Endothelial cell of umbilical vein (primary cell): Measurements from ENCODE around the gene NCMAP. TPM values are rescaled to one million over a fixed set of nuclear protein-coding genes. Genes with fewer than 3 reads are reported as not detected.

Source experiments
- BruUV-seq: library from RNA; stranded (reverse); fragments of 400-500 nt; replicated peaks from 2 replicates; lab custom pipeline; 2021; lab: Mats Ljungman, UMichigan
- CTCF ChIA-PET: fragments of 300-600, 350-600 bp; sonication (Branson Sonifier 250); formaldehyde crosslinking; loops from one replicate; lab custom pipeline; 2021; ENCODE audit warnings: antibody characterized with exemption, inconsistent platforms; lab: Charles Lee
- POLR2A ChIA-PET: fragments of 300-600, 350-600 bp; sonication (Branson Sonifier 250); formaldehyde crosslinking; loops from one replicate; lab custom pipeline; 2021; ENCODE audit warnings: antibody characterized with exemption, inconsistent platforms; lab: Charles Lee
- DNase-seq: peaks from one replicate; pipeline ENCODE4 v3.0.0-alpha.2; 2011; ENCODE audit warnings: low read depth, low spot score
- FAIRE-seq: peaks from 2 replicates; lab custom pipeline; 2011; peaks lifted over from hg19 to GRCh38; lab: Jason Lieb, UNC
- H2AFZ ChIP-seq: 2 replicates; pipeline ENCODE4 v1.6.0; 2012; ENCODE audit warnings: low read depth, low read length, control low read depth, inconsistent platforms
- H3K27ac ChIP-seq: 2 replicates; pipeline ENCODE4 v1.5.1; 2011; ENCODE audit warnings: low read depth, mild to moderate bottlenecking, control low read depth, low read length, moderate library complexity; ENCODE audit not compliant: insufficient read depth
- H3K27me3 ChIP-seq, 2 experiments: 2 replicates each; pipeline versions ENCODE4 v1.6.0 to v1.6.1; 2011; ENCODE audit warnings: low read length in 2 of 2, mixed read lengths in 1 of 2; ENCODE audit not compliant: control insufficient read depth in 2 of 2, insufficient read depth in 2 of 2
- H3K36me3 ChIP-seq, 2 experiments: 2 replicates in 1 of 2; 3 replicates in 1 of 2; pipeline ENCODE4 v1.5.1; 2011; ENCODE audit warnings: low read length in 2 of 2, mild to moderate bottlenecking in 1 of 2, moderate library complexity in 1 of 2; ENCODE audit not compliant: control insufficient read depth in 2 of 2, insufficient read depth in 2 of 2; ENCODE audit errors: extremely low read depth in 1 of 2
- H3K4me1 ChIP-seq: 3 replicates; pipeline ENCODE4 v1.5.1; 2011; ENCODE audit warnings: mild to moderate bottlenecking, low read length; ENCODE audit not compliant: control insufficient read depth, insufficient read depth; ENCODE audit errors: extremely low read depth
- H3K4me2 ChIP-seq: 2 replicates; pipeline ENCODE4 v1.6.1; 2011; ENCODE audit warnings: low read length, control low read depth, mixed read lengths; ENCODE audit not compliant: insufficient read depth
- H3K4me3 ChIP-seq, 3 experiments: fragments of 200-600 bp in 1 of 3; sonication (generic), shearing (Covaris generic) in 1 of 3; replicated peaks in 1 of 3; 2 replicates each; pipeline ENCODE4 v1.5.1; 2011 to 2016; ENCODE audit warnings: control low read depth in 3 of 3, low read length in 3 of 3, mild to moderate bottlenecking in 2 of 3, inconsistent platforms in 1 of 3, low read depth in 1 of 3, moderate library complexity in 1 of 3; ENCODE audit not compliant: insufficient read depth in 1 of 3
- H3K79me2 ChIP-seq: 2 replicates; pipeline ENCODE4 v1.6.0; 2012; ENCODE audit warnings: low read length, inconsistent platforms; ENCODE audit not compliant: control insufficient read depth, insufficient read depth
- H3K9ac ChIP-seq: replicated peaks from 2 replicates; pipeline ENCODE3; 2011; ENCODE audit warnings: low read length, control low read depth; ENCODE audit not compliant: insufficient read depth; ENCODE audit errors: extremely low read depth
- H3K9me1 ChIP-seq: replicated peaks from 3 replicates; pipeline ENCODE4 v1.6.0; 2011; ENCODE audit warnings: mild to moderate bottlenecking, low read length; ENCODE audit not compliant: control insufficient read depth, insufficient read depth; ENCODE audit errors: extremely low read depth
- H3K9me3 ChIP-seq: replicated peaks from 2 replicates; pipeline ENCODE4 v1.5.1; 2012; ENCODE audit warnings: low read length, inconsistent platforms; ENCODE audit not compliant: control insufficient read depth, insufficient read depth
- H4K20me1 ChIP-seq: replicated peaks from 2 replicates; pipeline ENCODE3; 2011; ENCODE audit warnings: mild to moderate bottlenecking, low read length; ENCODE audit not compliant: control insufficient read depth, insufficient read depth; ENCODE audit errors: extremely low read depth
- EZH2 ChIP-seq: IDR thresholded peaks from 2 replicates; pipeline ENCODE4 v1.6.1; 2012; ENCODE audit warnings: borderline replicate concordance, low read depth, mild to moderate bottlenecking, moderate library complexity, low read length, inconsistent platforms; ENCODE audit not compliant: severe bottlenecking
- FOS ChIP-seq: IDR thresholded peaks from 2 replicates; pipeline ENCODE4 v1.6.1; 2011; ENCODE audit warnings: mild to moderate bottlenecking, low read length, moderate library complexity, borderline replicate concordance; ENCODE audit not compliant: insufficient read depth
- MYC ChIP-seq: IDR thresholded peaks from one replicate; pipeline ENCODE4 v1.6.1; 2011; ENCODE audit warnings: mild to moderate bottlenecking, low read depth, low read length
- POLR2A ChIP-seq: IDR thresholded peaks from 2 replicates; pipeline ENCODE4 v1.6.1; 2012; ENCODE audit warnings: low read depth, mild to moderate bottlenecking, control low read depth, low read length
- POLR2AphosphoS5 ChIP-seq: IDR thresholded peaks from 2 replicates; pipeline ENCODE4 v1.6.1; 2012; ENCODE audit warnings: low read depth, mild to moderate bottlenecking, control low read depth, low read length, moderate library complexity; ENCODE audit not compliant: insufficient read depth
- dilution Hi-C: fragments of 300-500 bp; cut with MboI; formaldehyde crosslinking; loops from one replicate; pipeline ENCODE4 v1.15.0; 2019; ENCODE audit warnings: low sequenced_read_pairs; ENCODE audit not compliant: extremely low pct_ligation_motif_present
- intact Hi-C: fragments of 100-400 bp; cut with micrococcal nuclease; formaldehyde crosslinking; loops from one replicate; pipeline ENCODE4 v1.10.0; 2022
- polyA plus RNA-seq, 4 experiments: library from polyadenylated mRNA; depleted of rRNA in 3 of 4; stranded (reverse) in 3 of 4; unstranded in 1 of 4; fragments of >200 nt; gene quantifications; 2 replicates each; pipeline versions ENCODE4 v1.2.1 to v1.2.3, GENCODE V29; 2011 to 2012; ENCODE audit warnings: missing spikeins in 1 of 4
- total RNA-seq: library from RNA; stranded (reverse); gene quantifications from 2 replicates; pipeline ENCODE4 v1.2.3, GENCODE V29; 2021

Gene NCMAP
- total and polyA plus RNA-seq, 2 donors (not counting 3 experiments of a cell fraction or from before 2014, with no cell fraction given): not detected

DNA sequence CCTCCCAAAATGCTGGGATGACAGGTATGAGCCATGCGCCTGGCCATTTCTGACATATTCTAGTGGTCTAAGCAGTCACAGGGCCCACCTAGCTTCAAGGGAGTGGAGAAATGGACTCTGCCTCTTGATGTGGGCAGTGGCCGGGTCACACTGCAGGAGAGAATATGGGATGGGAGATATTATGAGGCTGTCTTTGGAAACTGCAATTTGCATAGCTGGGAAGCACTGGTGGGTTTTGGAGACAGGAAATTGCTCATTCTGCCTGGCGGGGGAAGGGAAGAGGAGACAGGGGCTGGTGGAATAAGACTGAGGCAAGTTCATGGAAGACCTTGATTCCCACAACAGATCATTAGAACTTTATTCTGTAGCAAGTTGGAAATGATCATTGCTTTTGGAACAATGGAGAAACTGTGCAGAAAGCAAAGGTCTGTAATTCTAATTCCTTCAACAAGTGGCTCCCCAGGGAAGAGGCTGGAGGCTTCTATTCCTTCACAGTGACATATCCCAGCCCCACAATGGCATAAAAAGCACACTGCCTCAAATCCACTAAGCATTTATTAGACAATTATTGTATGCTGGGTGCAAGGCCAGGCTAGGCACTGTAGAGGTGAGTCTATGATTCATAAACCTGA lies 10.5 kb downstream of the NCMAP start:
- Histone ChIP-seq H3K27me3 (peaks cover 2 to 4% of the 10 kb centered on the region in 2 experiments), H3K79me2 (no peaks in the 10 kb centered on the region), H2AFZ (no peak overlapping the region), H3K4me1 (no peaks in the 10 kb centered on the region), H3K9ac (no peak overlapping the region), H3K9me1 (no peaks in the 10 kb centered on the region), H3K4me3 (no peak overlapping the region), H4K20me1 (no peaks in the 10 kb centered on the region), H3K36me3 (no peaks in the 10 kb centered on the region), H3K9me3 (no peaks in the 10 kb centered on the region), H3K27ac (no peak overlapping the region), H3K4me2 (no peak overlapping the region)
- ChIA-PET CTCF (interaction anchor here (1.0 kb wide), 1 partner anchor 21 kb away, joined by 4 read pairs; no protein-coding TSS in a partner anchor), POLR2A (no interaction called here)
- DNase-seq (no peak), FAIRE-seq (peak; percentile 18)
- dilution Hi-C loops: no loop called here
- BruUV-seq: no TSS peak
- intact Hi-C loops: no loop called here
- TF ChIP-seq POLR2A: no peak
- no peak for TF ChIP-seq POLR2AphosphoS5
- TF ChIP-seq FOS: peak; percentile 34
- TF ChIP-seq EZH2: no peak

GRCh38 chr1:24567792-24568388 lies 12.0 kb downstream of the NCMAP start:
- Histone ChIP-seq H3K9me3 (no peaks in the 10 kb centered on the region), H3K4me1 (no peaks in the 10 kb centered on the region), H3K79me2 (no peaks in the 10 kb centered on the region), H3K9ac (no peak overlapping the region), H3K4me3 (no peak overlapping the region), H4K20me1 (no peaks in the 10 kb centered on the region), H3K36me3 (no peaks in the 10 kb centered on the region), H3K4me2 (no peak overlapping the region), H3K9me1 (no peaks in the 10 kb centered on the region), H3K27me3 (peaks cover 2 to 4% of the 10 kb centered on the region in 2 experiments), H2AFZ (no peak overlapping the region), H3K27ac (no peak overlapping the region)
- dilution Hi-C loops (no loop called here), intact Hi-C loops (no loop called here)
- BruUV-seq: no TSS peak
- ChIA-PET POLR2A (no interaction called here), CTCF (no interaction called here)
- FAIRE-seq: no peak
- DNase-seq: no peak
- TF ChIP-seq MYC (no peak), POLR2AphosphoS5 (no peak), POLR2A (no peak), FOS (no peak), EZH2 (no peak)
